Prostate gland (tissue), 2 donors: ENCODE measurements around the gene PCLO. TPM values are rescaled to one million over a fixed set of nuclear protein-coding genes. Genes with fewer than 3 reads are reported as not detected.

Experiments used
- DNase-seq: peaks from one replicate; pipeline ENCODE4 v3.0.0-alpha.2; 2019; ENCODE audit warnings: low spot score
- H3K27ac ChIP-seq, 2 donors: fragments of 200-600 bp; sonication (generic); 2 replicates each; pipeline ENCODE4 v1.5.1; 2017 to 2019
- H3K27me3 ChIP-seq: fragments of 200-600 bp; sonication (generic); replicated peaks from 2 replicates; pipeline ENCODE4 v1.5.1; 2019; ENCODE audit not compliant: insufficient read depth
- H3K36me3 ChIP-seq, 2 donors: fragments of 200-600 bp; sonication (generic); 1 replicate in 1 of 2; 2 replicates in 1 of 2; pipeline versions ENCODE4 v1.5.1 to v1.8.1; 2017 to 2019
- H3K4me1 ChIP-seq: fragments of 200-600 bp; sonication (generic); replicated peaks from 2 replicates; pipeline ENCODE4 v1.5.1; 2019
- H3K4me3 ChIP-seq, 2 donors: fragments of 200-600 bp; sonication (generic); 2 replicates each; pipeline ENCODE4 v1.5.1; 2017 to 2019
- H3K9me3 ChIP-seq: fragments of 200-600 bp; sonication (generic); 2 replicates; pipeline ENCODE4 v1.5.1; 2017
- POLR2A ChIP-seq: fragments of 450-650 bp; IDR thresholded peaks from one replicate; pipeline ENCODE4 v1.6.1; 2016; ENCODE audit warnings: antibody characterized with exemption, mild to moderate bottlenecking
- POLR2AphosphoS5 ChIP-seq: sonication (generic); formaldehyde crosslinking; IDR thresholded peaks from one replicate; pipeline ENCODE4 v1.6.1; 2017; ENCODE audit warnings: antibody characterized with exemption
- WGBS: methylation state at CpG from one replicate; pipeline ENCODE4 v1.1.5; 2018; 5-methylcytosine and 5-hydroxymethylcytosine counted together
- intact Hi-C: fragments of 100-400 bp; cut with DNase I; formaldehyde crosslinking; loops from one replicate; pipeline ENCODE4 v1.14.2; 2022
- total RNA-seq, 2 donors: library from RNA; depleted of rRNA; stranded (reverse); fragments of >200 nt; gene quantifications; one replicate each; pipeline ENCODE4 v1.1.0, GENCODE V29; 2016
- TF ChIP-seq, protein P1 (sequence below), 4 experiments: fragments of 200-600 bp in 2 of 4; fragments of 450-650 bp in 2 of 4; sonication (generic) in 2 of 4; IDR thresholded peaks; 1 replicate in 3 of 4; 2 replicates in 1 of 4; pipeline ENCODE4 v1.5.1; 2016 to 2019; ENCODE audit warnings: antibody characterized with exemption in 4 of 4, mild to moderate bottlenecking in 2 of 4, moderate library complexity in 2 of 4

PCLO gene
- total RNA-seq, 2 donors from 2014 or later, result 14.5 to 25.2 TPM

DNA sequence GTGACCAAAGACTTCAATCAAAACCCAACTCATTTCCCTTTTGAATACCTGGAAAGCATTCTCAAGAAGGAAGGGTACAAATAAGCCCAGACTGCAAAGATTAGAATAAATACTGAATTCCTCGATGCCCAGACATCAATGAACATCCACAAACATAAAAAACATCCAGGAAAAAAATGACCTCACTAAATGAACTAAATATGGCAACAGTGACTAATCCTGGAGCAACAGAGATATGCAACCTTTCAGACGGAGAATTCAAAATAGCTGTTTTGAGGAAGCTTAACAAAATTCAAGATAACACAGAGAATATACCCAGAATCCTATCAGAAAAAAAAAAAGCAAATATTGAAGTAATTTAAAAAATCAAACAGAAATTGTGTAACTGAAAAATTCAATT lies 43.2 kb downstream of the PCLO start:
- 80% methylated on average over 2 of the region's 2 CpGs for WGBS
- Histone ChIP-seq H3K36me3 (no peaks in the 10 kb centered on the region), H3K4me3 (no peak overlapping the region), H3K27me3 (no peaks in the 10 kb centered on the region), H3K9me3 (no peaks in the 10 kb centered on the region), H3K4me1 (no peaks in the 10 kb centered on the region), H3K27ac (no peak overlapping the region)
- DNase-seq, result no peak
- intact Hi-C loops, result no loop called here
- no peak for TF ChIP-seq POLR2AphosphoS5
- TF ChIP-seq POLR2A, result no peak
- TF ChIP-seq, protein P1, sequence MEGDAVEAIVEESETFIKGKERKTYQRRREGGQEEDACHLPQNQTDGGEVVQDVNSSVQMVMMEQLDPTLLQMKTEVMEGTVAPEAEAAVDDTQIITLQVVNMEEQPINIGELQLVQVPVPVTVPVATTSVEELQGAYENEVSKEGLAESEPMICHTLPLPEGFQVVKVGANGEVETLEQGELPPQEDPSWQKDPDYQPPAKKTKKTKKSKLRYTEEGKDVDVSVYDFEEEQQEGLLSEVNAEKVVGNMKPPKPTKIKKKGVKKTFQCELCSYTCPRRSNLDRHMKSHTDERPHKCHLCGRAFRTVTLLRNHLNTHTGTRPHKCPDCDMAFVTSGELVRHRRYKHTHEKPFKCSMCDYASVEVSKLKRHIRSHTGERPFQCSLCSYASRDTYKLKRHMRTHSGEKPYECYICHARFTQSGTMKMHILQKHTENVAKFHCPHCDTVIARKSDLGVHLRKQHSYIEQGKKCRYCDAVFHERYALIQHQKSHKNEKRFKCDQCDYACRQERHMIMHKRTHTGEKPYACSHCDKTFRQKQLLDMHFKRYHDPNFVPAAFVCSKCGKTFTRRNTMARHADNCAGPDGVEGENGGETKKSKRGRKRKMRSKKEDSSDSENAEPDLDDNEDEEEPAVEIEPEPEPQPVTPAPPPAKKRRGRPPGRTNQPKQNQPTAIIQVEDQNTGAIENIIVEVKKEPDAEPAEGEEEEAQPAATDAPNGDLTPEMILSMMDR (IDR thresholded peaks at IDR 0.05), result no peak

GRCh38 chr7:83119026-83119382 lies 43.7 kb downstream of the PCLO start:
- TF ChIP-seq, protein P1 (IDR thresholded peaks at IDR 0.05), result no peak
- TF ChIP-seq POLR2AphosphoS5 (no peak), POLR2A (no peak)
- H3K27me3 ChIP-seq, result no peaks in the 10 kb centered on the region
- H3K9me3 ChIP-seq, result no peaks in the 10 kb centered on the region
- DNase-seq, result no peak
- no peaks in the 10 kb centered on the region for H3K36me3 ChIP-seq
- intact Hi-C loops, result no loop called here
- no peak overlapping the region for H3K4me3 ChIP-seq
- 42% methylated on average over 1 of the region's 1 CpG for WGBS
- no peaks in the 10 kb centered on the region for H3K4me1 ChIP-seq
- no peak overlapping the region for H3K27ac ChIP-seq

GRCh38 chr7:83118347-83119025 lies 44.2 kb downstream of the PCLO start:
- TF ChIP-seq POLR2AphosphoS5 (no peak), POLR2A (no peak)
- TF ChIP-seq, protein P1 (IDR thresholded peaks at IDR 0.05), result no peak
- no peak for DNase-seq
- no peaks in the 10 kb centered on the region for H3K4me1 ChIP-seq
- no peaks in the 10 kb centered on the region for H3K36me3 ChIP-seq
- H3K27me3 ChIP-seq, result no peaks in the 10 kb centered on the region
- intact Hi-C loops, result no loop called here
- 89% methylated on average over 3 of the region's 3 CpGs for WGBS
- H3K4me3 ChIP-seq, result no peak overlapping the region
- no peaks in the 10 kb centered on the region for H3K9me3 ChIP-seq
- H3K27ac ChIP-seq, result no peak overlapping the region

DNA sequence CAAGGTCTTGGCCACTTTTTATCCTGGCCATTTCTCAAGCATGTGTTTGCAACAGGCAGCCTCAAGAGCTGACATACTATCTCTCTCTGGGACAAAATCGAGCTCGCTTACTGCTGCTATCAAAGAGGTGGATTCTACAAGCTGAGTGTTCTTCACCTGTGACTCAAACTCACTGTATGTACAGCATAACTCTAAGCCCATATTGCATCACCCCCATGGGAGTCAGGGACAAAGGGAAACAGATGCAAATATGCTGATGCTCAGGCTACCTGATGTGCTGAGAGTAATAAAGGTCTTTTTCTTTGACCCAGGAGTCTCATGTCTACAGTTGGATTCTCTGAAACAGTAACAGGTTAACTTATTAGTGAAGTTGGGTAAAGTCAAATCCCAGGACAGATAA lies 45.2 kb downstream of the PCLO start:
- no peak for TF ChIP-seq POLR2AphosphoS5
- TF ChIP-seq, protein P1 (IDR thresholded peaks at IDR 0.05), result no peak
- no peak for TF ChIP-seq POLR2A
- Histone ChIP-seq H3K27me3 (no peaks in the 10 kb centered on the region), H3K4me1 (no peaks in the 10 kb centered on the region), H3K27ac (no peak overlapping the region), H3K4me3 (no peak overlapping the region), H3K36me3 (no peaks in the 10 kb centered on the region), H3K9me3 (no peaks in the 10 kb centered on the region)
- WGBS, result 95% methylated on average over 2 of the region's 2 CpGs
- no peak for DNase-seq
- intact Hi-C loops, result no loop called here

GRCh38 chr7:83111391-83111790 lies 51.3 kb downstream of the PCLO start:
- Histone ChIP-seq H3K4me3 (no peak overlapping the region), H3K4me1 (no peaks in the 10 kb centered on the region), H3K9me3 (no peaks in the 10 kb centered on the region), H3K27me3 (no peaks in the 10 kb centered on the region), H3K27ac (no peak overlapping the region), H3K36me3 (no peaks in the 10 kb centered on the region)
- no peak for DNase-seq
- intact Hi-C loops, result no loop called here
- WGBS, result 52% methylated on average over 2 of the region's 2 CpGs
- TF ChIP-seq, protein P1 (IDR thresholded peaks at IDR 0.05), result no peak
- no peak for TF ChIP-seq POLR2AphosphoS5
- TF ChIP-seq POLR2A, result no peak
